Endodermal cell (in vitro differentiated cells): Measurements from ENCODE around the gene COL15A1. TPM values are rescaled to one million over a fixed set of nuclear protein-coding genes. Genes with fewer than 3 reads are reported as not detected.

Source experiments
- DNase-seq: peaks from one replicate; pipeline ENCODE4 v3.0.0-alpha.2; 2017
- H3K27ac ChIP-seq: 2 replicates; pipeline ENCODE4 v1.5.1; 2013; ENCODE audit warnings: mild to moderate bottlenecking, low read depth, low read length, moderate library complexity
- H3K27me3 ChIP-seq: 2 replicates; pipeline ENCODE4 v1.6.1; 2013; ENCODE audit warnings: mild to moderate bottlenecking, low read length, moderate library complexity; ENCODE audit not compliant: insufficient read depth, control insufficient read depth, poor library complexity, severe bottlenecking
- H3K36me3 ChIP-seq: 2 replicates; pipeline ENCODE4 v1.7.0; 2013; ENCODE audit warnings: mild to moderate bottlenecking, low read length, moderate library complexity; ENCODE audit not compliant: control insufficient read depth, insufficient read depth
- H3K4me1 ChIP-seq: one replicate; pipeline ENCODE4 v1.7.0; 2013; ENCODE audit warnings: low read length; ENCODE audit not compliant: control insufficient read depth, insufficient read depth
- H3K4me3 ChIP-seq: 2 replicates; pipeline ENCODE4 v1.5.1; 2013; ENCODE audit warnings: mild to moderate bottlenecking, low read length, moderate library complexity
- H3K9ac ChIP-seq: 2 replicates; pipeline ENCODE4 v1.6.1; 2013; ENCODE audit warnings: mild to moderate bottlenecking, low read length, moderate library complexity; ENCODE audit not compliant: poor library complexity, severe bottlenecking; ENCODE audit errors: extremely low read depth
- H3K9me3 ChIP-seq: 2 replicates; pipeline ENCODE4 v1.6.1; 2013; ENCODE audit warnings: mild to moderate bottlenecking, low read length, moderate library complexity; ENCODE audit not compliant: control insufficient read depth
- H3K27ac Mint-ChIP-seq: 2 replicates; pipeline ENCODE4 v1.8.0; 2020; ENCODE audit warnings: mixed read lengths
- H3K27me3 Mint-ChIP-seq: 2 replicates; pipeline ENCODE4 v1.8.0; 2021; ENCODE audit warnings: mild to moderate bottlenecking, mixed read lengths; ENCODE audit not compliant: insufficient read depth
- H3K36me3 Mint-ChIP-seq: 2 replicates; pipeline ENCODE4 v1.8.0; 2020; ENCODE audit warnings: low read depth, mixed read lengths
- H3K4me1 Mint-ChIP-seq: 2 replicates; pipeline ENCODE4 v1.8.0; 2020; ENCODE audit warnings: mixed read lengths
- H3K4me3 Mint-ChIP-seq: 2 replicates; pipeline ENCODE4 v1.8.0; 2020; ENCODE audit warnings: mild to moderate bottlenecking, moderate library complexity, mixed read lengths
- H3K9me3 Mint-ChIP-seq: 2 replicates; pipeline ENCODE4 v1.8.0; 2020; ENCODE audit warnings: mild to moderate bottlenecking, mixed read lengths
- CTCF ChIP-seq: fragments of 200-600 bp; sonication (generic); conservative IDR thresholded peaks from 2 replicates; pipeline ENCODE4 v1.5.0; 2021; ENCODE audit warnings: antibody characterized with exemption, mild to moderate bottlenecking
- WGBS, 2 experiments: methylation state at CpG; one replicate each; pipeline versions ENCODE4 v1.1.5 to v1.1.7; 2013; ENCODE audit warnings: missing lambda C conversion rate in 2 of 2, mixed read lengths in 1 of 2; ENCODE audit not compliant: insufficient coverage in 1 of 2, insufficient read length in 1 of 2; 5-methylcytosine and 5-hydroxymethylcytosine counted together
- total RNA-seq, 2 donors: library from RNA; stranded (reverse); fragmentation: NEBNext Ultra II Directional in 1 of 2; extraction: Animal tissue kit (Norgen Biotek cat#: 25700) in 1 of 2; gene quantifications; 2 replicates in 1 of 2; 3 replicates in 1 of 2; pipeline ENCODE4 v1.2.1, GENCODE V29; 2021

The COL15A1 gene
- total RNA-seq, 2 donors from 2014 or later = 0.27 TPM; not detected in 1

- Histone ChIP-seq H3K27ac (no peak overlapping the region), H3K9ac (no peak overlapping the region), H3K27me3 (no peaks in the 10 kb centered on the region), H3K36me3 (no peaks in the 10 kb centered on the region), H3K4me3 (no peak overlapping the region), H3K9me3 (no peaks in the 10 kb centered on the region), H3K4me1 (peaks cover 11% of the 10 kb centered on the region)
- Mint-ChIP-seq H3K4me3 (no peak overlapping the region), H3K4me1 (peaks cover 12% of the 10 kb centered on the region), H3K27ac (no peak overlapping the region), H3K36me3 (no peaks in the 10 kb centered on the region), H3K9me3 (no peaks in the 10 kb centered on the region), H3K27me3 (peaks cover 2% of the 10 kb centered on the region)
- no peak for TF ChIP-seq CTCF
- DNase-seq = no peak
- 89 to 93% methylated on average over 8 to 10 of the region's 10 CpGs for WGBS, 2 experiments
Measured at GRCh38 chr9:98929895-98930341, 13.8 kb upstream of the COL15A1 start.

GRCh38 chr9:98930792-98931191, 12.9 kb upstream of the COL15A1 start:
- Mint-ChIP-seq H3K36me3 (no peaks in the 10 kb centered on the region), H3K9me3 (no peaks in the 10 kb centered on the region), H3K4me3 (no peak overlapping the region), H3K27ac (no peak overlapping the region), H3K27me3 (peaks cover 5% of the 10 kb centered on the region), H3K4me1 (peaks cover 6% of the 10 kb centered on the region)
- Histone ChIP-seq H3K9me3 (no peaks in the 10 kb centered on the region), H3K27me3 (no peaks in the 10 kb centered on the region), H3K27ac (no peak overlapping the region), H3K4me3 (no peak overlapping the region), H3K4me1 (peaks cover 4% of the 10 kb centered on the region), H3K36me3 (no peaks in the 10 kb centered on the region), H3K9ac (no peak overlapping the region)
- DNase-seq = no peak
- no peak for TF ChIP-seq CTCF
- 92 to 95% methylated on average over 9 of the region's 9 CpGs for WGBS, 2 experiments

- Mint-ChIP-seq H3K36me3 (no peaks in the 10 kb centered on the region), H3K9me3 (no peaks in the 10 kb centered on the region), H3K27ac (no peak overlapping the region), H3K4me1 (peaks cover 6% of the 10 kb centered on the region), H3K27me3 (peaks cover 15% of the 10 kb centered on the region), H3K4me3 (no peak overlapping the region)
- H3K4me3 ChIP-seq = no peak overlapping the region
- no peaks in the 10 kb centered on the region for H3K36me3 ChIP-seq
- TF ChIP-seq CTCF = no peak
- no peaks in the 10 kb centered on the region for H3K27me3 ChIP-seq
- H3K9me3 ChIP-seq = no peaks in the 10 kb centered on the region
- WGBS, 2 experiments = 95 to 96% methylated on average over 5 to 8 of the region's 8 CpGs
- no peak overlapping the region for H3K9ac ChIP-seq
- H3K4me1 ChIP-seq = peaks cover 4% of the 10 kb centered on the region
- no peak for DNase-seq
- no peak overlapping the region for H3K27ac ChIP-seq
Measured at GRCh38 chr9:98931600-98932389, 11.9 kb upstream of the COL15A1 start.
